HepG2 (cell line): ENCODE measurements around the gene ELF1. TPM values are rescaled to one million over a fixed set of nuclear protein-coding genes. Genes with fewer than 3 reads are reported as not detected.

Source experiments
- DNMT3B ChIP-seq: conservative IDR thresholded peaks from 2 replicates; pipeline ENCODE4 v1.6.1; 2016; ENCODE audit warnings: missing biosample characterization, control low read depth
- FLYWCH1 ChIP-seq: sonication (generic); formaldehyde crosslinking; IDR thresholded peaks from 2 replicates; pipeline ENCODE4 v1.8.1; 2023; ENCODE audit warnings: mild to moderate bottlenecking, missing genetic modification reagents
- HOXA9 ChIP-seq: sonication (generic); formaldehyde crosslinking; IDR thresholded peaks from 2 replicates; pipeline ENCODE4 v1.8.1; 2022; ENCODE audit warnings: missing genetic modification reagents, mild to moderate bottlenecking, moderate library complexity, borderline replicate concordance
- NFRKB ChIP-seq: fragments of 450-650 bp; IDR thresholded peaks from 2 replicates; pipeline ENCODE4 v1.6.1; 2017
- SP4 ChIP-seq: sonication (generic); formaldehyde crosslinking; IDR thresholded peaks from 2 replicates; pipeline ENCODE4 v1.8.1; 2023; ENCODE audit warnings: mild to moderate bottlenecking, missing genetic modification reagents
- TFDP2 ChIP-seq: sonication (generic); formaldehyde crosslinking; IDR thresholded peaks from 2 replicates; pipeline ENCODE4 v1.4.0; 2020; ENCODE audit warnings: missing genetic modification reagents
- ZMYM4 ChIP-seq: sonication (generic); formaldehyde crosslinking; IDR thresholded peaks from 2 replicates; pipeline ENCODE4 v1.8.1; 2023; ENCODE audit warnings: mild to moderate bottlenecking, missing genetic modification reagents
- ZNF205 ChIP-seq: IDR thresholded peaks from 2 replicates; pipeline ENCODE4 v1.6.1; 2018; ENCODE audit warnings: missing biosample characterization, missing genetic modification reagents
- ZNF225 ChIP-seq: sonication (generic); formaldehyde crosslinking; IDR thresholded peaks from 2 replicates; pipeline ENCODE4 v1.4.0; 2020; ENCODE audit warnings: mild to moderate bottlenecking, missing genetic modification reagents
- ZNF383 ChIP-seq: sonication (generic); formaldehyde crosslinking; IDR thresholded peaks from 2 replicates; pipeline ENCODE4 v1.4.0; 2020; ENCODE audit warnings: missing genetic modification reagents, mild to moderate bottlenecking, borderline replicate concordance
- ZNF577 ChIP-seq: sonication (generic); formaldehyde crosslinking; IDR thresholded peaks from 2 replicates; pipeline ENCODE4 v1.4.0; 2020; ENCODE audit warnings: mild to moderate bottlenecking, low read depth, missing genetic modification reagents, borderline replicate concordance
- ZNF670 ChIP-seq: sonication (generic); formaldehyde crosslinking; IDR thresholded peaks from 2 replicates; pipeline ENCODE4 v1.8.0; 2022; ENCODE audit warnings: mild to moderate bottlenecking, missing genetic modification reagents, borderline replicate concordance
- ZNF770 ChIP-seq: sonication (generic); formaldehyde crosslinking; IDR thresholded peaks from 2 replicates; pipeline ENCODE4 v1.5.0; 2020; ENCODE audit warnings: mild to moderate bottlenecking, missing genetic modification reagents
- polyA plus RNA-seq, 8 experiments: library from polyadenylated mRNA; depleted of rRNA in 3 of 8; stranded (reverse) in 7 of 8; unstranded in 1 of 8; fragments of >200 nt; fragmentation: Illumina TruSeq in 4 of 8; extraction: Trizol in 4 of 8; gene quantifications; 2 replicates each; pipeline versions ENCODE4 v1.2.1 to v1.2.3, GENCODE V29; 2011 to 2016; ENCODE audit warnings: low read depth in 4 of 8, missing spikeins in 1 of 8, mixed read lengths in 1 of 8; ENCODE audit not compliant: insufficient read depth in 1 of 8
- total RNA-seq, 5 experiments: library from RNA; depleted of rRNA; stranded (reverse); fragments of >200 nt; fragmentation: Illumina TruSeq; extraction: Trizol; gene quantifications; 2 replicates each; pipeline ENCODE4 v1.2.3, GENCODE V29; 2016; ENCODE audit warnings: low read depth in 1 of 5
- TF ChIP-seq, protein P1 (sequence below), 2 experiments: IDR thresholded peaks; 2 replicates each; pipeline ENCODE4 v1.6.1; 2011 to 2012; ENCODE audit warnings: low read length in 2 of 2, borderline replicate concordance in 1 of 2, low read depth in 1 of 2, mild to moderate bottlenecking in 1 of 2, moderate library complexity in 1 of 2
- TF ChIP-seq, protein P2 (sequence below): sonication (generic); formaldehyde crosslinking; IDR thresholded peaks from 2 replicates; pipeline ENCODE4 v1.4.0; 2020; ENCODE audit warnings: mild to moderate bottlenecking, missing genetic modification reagents

Gene ELF1
- total and polyA plus RNA-seq, 2 of the 13 experiments (the other 11 are each of a cell fraction or from before 2014, with no cell fraction given), result 24.6 to 71.5 TPM

DNA sequence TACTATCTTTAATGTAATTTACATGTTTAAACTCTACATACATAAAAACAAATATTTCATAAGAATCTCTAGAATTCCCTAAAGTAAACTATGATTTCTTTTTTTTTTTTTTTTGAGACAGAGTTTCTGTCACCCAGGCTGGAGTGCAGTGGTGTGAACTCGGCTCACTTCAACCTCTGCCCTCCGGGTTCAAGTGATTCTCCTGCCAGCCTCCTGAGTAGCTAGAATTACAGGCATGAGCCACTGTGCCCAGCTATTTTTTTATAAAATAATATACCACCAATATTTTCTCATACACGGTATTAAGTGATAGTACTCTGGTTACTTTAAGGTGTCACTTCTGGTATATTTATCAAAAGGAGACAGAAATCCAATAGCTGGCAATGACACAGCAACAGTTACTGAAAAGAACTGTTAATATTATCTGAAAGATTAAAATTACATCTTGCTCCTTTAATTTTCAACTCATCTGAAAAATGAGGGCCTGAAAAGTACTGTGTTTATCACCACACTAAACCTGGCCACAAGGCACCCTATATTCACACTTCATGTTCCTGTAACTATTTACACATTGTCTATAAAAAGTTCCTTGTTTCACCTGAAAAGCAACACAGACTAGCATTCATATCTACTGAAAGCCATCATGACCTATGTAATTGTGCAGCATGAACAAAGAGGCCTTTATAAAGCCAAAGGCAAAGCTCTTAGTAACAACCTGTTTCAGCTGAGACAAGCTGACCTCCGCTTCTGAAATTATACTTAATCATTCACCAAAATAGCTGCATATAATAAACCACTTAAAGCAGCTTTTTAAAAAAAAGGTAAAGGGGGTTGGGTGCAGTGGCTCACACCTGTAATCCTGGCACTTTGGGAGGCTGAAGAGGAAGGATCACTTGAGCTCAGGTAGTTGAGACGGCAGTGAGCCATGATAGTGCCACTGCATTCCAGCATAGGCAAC lies 123.6 kb downstream of the ELF1 start (continued):
- TF ChIP-seq, protein P1, sequence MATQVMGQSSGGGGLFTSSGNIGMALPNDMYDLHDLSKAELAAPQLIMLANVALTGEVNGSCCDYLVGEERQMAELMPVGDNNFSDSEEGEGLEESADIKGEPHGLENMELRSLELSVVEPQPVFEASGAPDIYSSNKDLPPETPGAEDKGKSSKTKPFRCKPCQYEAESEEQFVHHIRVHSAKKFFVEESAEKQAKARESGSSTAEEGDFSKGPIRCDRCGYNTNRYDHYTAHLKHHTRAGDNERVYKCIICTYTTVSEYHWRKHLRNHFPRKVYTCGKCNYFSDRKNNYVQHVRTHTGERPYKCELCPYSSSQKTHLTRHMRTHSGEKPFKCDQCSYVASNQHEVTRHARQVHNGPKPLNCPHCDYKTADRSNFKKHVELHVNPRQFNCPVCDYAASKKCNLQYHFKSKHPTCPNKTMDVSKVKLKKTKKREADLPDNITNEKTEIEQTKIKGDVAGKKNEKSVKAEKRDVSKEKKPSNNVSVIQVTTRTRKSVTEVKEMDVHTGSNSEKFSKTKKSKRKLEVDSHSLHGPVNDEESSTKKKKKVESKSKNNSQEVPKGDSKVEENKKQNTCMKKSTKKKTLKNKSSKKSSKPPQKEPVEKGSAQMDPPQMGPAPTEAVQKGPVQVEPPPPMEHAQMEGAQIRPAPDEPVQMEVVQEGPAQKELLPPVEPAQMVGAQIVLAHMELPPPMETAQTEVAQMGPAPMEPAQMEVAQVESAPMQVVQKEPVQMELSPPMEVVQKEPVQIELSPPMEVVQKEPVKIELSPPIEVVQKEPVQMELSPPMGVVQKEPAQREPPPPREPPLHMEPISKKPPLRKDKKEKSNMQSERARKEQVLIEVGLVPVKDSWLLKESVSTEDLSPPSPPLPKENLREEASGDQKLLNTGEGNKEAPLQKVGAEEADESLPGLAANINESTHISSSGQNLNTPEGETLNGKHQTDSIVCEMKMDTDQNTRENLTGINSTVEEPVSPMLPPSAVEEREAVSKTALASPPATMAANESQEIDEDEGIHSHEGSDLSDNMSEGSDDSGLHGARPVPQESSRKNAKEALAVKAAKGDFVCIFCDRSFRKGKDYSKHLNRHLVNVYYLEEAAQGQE (IDR thresholded peaks at IDR 0.05; ENCODE audit: borderline replicate concordance in 1 of 2, low read depth in 1 of 2, low read length in 2 of 2), result no peak
- no peak for TF ChIP-seq ZNF225
- TF ChIP-seq SP4 (CRISPR knock-in tag), result no peak
- no peak for TF ChIP-seq ZNF770 (CRISPR knock-in tag)
- TF ChIP-seq HOXA9 (CRISPR knock-in tag), result no peak
- no peak for TF ChIP-seq ZNF205 (CRISPR knock-in tag)
- TF ChIP-seq NFRKB, result no peak
- TF ChIP-seq ZNF670 (CRISPR knock-in tag), result no peak
- TF ChIP-seq, protein P2, sequence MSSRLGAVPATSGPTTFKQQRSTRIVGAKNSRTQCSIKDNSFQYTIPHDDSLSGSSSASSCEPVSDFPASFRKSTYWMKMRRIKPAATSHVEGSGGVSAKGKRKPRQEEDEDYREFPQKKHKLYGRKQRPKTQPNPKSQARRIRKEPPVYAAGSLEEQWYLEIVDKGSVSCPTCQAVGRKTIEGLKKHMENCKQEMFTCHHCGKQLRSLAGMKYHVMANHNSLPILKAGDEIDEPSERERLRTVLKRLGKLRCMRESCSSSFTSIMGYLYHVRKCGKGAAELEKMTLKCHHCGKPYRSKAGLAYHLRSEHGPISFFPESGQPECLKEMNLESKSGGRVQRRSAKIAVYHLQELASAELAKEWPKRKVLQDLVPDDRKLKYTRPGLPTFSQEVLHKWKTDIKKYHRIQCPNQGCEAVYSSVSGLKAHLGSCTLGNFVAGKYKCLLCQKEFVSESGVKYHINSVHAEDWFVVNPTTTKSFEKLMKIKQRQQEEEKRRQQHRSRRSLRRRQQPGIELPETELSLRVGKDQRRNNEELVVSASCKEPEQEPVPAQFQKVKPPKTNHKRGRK, result no peak
- TF ChIP-seq TFDP2 (CRISPR knock-in tag), result no peak
- TF ChIP-seq DNMT3B (CRISPR knock-in tag), result no peak
- TF ChIP-seq ZNF383 (CRISPR knock-in tag), result no peak
- no peak for TF ChIP-seq ZMYM4
- no peak for TF ChIP-seq FLYWCH1 (CRISPR knock-in tag)
- no peak for TF ChIP-seq ZNF577 (CRISPR knock-in tag)
